ENCODE results near the gene MGST2.
A peak's percentile ranks its signal among the peaks of the same experiment; 100 is the strongest.

Gene MGST2

DNA sequence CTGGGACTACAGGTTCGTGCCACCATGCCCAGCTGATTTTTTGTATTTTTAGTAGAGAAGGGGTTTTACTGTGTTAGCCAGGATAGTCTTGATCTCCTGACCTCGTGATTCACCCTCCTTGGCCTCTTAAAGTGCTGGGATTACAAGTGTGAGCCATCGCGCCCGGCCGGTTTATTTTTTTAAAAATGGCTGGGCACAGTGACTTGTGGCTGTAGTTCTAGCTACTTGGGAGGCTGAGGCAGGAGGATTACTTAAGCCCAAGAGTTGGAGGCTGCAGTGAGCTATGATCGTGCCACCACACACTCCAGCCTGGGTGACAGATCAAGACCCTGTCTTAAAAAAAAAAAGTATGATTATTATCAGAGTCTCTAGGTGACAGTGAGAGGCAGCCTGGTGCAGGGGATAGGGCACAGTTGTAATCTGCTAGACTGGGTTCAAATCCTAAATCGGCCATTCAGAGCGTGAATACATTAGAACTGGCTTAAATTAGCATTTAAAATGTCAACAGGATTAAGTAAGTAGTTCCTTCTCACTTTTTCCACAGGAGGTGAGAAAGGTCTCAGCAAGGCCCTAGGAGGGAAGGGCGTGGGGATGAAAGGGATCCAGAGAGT is 435 bp upstream of the MGST2 start:
- H3K4me3 ChIP-seq (ENCODE audit: low read length), result peak overlapping the region; percentile 94
- no peaks in the 10 kb centered on the region for H3K36me3 ChIP-seq (ENCODE audit: control insufficient read depth, insufficient read depth, low read length)
- no peaks in the 10 kb centered on the region for H3K27me3 ChIP-seq (ENCODE audit: control insufficient read depth, insufficient read depth, low read length)
- peak overlapping the region; percentile 91 for H3K9ac ChIP-seq (ENCODE audit: low read length)
- H3K9me3 ChIP-seq (ENCODE audit: control insufficient read depth, low read length), result no peaks in the 10 kb centered on the region
- H3K4me1 ChIP-seq (ENCODE audit: control insufficient read depth, insufficient read depth, low read length), result peaks cover 51% of the 10 kb centered on the region

DNA sequence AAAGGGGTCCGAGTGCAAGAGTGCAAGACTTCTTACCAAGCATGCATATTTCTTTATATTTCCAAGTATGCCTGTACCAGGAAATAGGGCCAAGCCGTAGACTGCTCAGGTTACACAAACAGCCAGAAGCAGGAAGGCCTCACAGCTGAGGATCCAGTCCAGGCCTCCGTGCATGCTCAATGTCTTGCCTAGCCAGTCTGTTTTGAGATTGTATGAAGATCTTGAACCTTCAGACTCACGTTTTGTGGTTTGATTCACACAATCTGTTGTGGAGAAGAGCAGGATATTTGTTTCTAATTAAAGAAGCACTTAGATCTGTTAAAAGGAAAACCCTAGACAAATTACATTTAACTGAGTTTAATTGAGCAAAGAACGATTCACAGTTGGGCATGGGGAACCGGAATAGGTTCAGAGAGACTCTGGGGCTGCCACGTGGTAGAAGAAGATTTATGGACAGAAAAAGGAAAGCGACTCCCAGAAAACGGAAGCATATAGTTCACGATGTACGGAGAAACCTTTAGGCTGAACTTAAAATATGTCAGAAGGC is 1.2 kb downstream of the MGST2 start:
- H3K9ac ChIP-seq (ENCODE audit: low read length), result peak overlapping the region; percentile 91
- no peaks in the 10 kb centered on the region for H3K27me3 ChIP-seq (ENCODE audit: control insufficient read depth, insufficient read depth, low read length)
- H3K36me3 ChIP-seq (ENCODE audit: control insufficient read depth, insufficient read depth, low read length), result no peaks in the 10 kb centered on the region
- peak overlapping the region; percentile 94 for H3K4me3 ChIP-seq (ENCODE audit: low read length)
- H3K4me1 ChIP-seq (ENCODE audit: control insufficient read depth, insufficient read depth, low read length), result peaks cover 44% of the 10 kb centered on the region
- H3K9me3 ChIP-seq (ENCODE audit: control insufficient read depth, low read length), result no peaks in the 10 kb centered on the region

DNA sequence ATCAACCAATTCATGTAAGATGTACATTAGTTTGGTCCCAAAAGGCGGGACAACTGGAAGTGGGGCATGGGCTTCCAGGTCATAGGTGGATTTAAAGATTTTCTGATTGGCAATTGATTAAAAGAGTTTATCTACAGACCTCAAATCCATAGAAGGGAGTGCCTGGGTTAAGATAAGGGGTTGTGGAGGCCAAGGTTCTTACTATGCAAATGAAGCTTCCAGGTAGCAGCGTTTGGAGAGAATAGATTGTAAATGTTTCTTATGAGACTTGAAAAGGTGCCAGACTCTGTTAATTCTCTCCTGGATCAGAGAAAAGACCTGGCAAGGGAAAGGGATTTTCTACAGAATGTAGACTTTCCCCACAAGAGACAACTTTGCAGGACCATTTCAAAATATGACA is 2.4 kb downstream of the MGST2 start:
- Histone ChIP-seq H3K4me3 (ENCODE audit: low read length) (no peak overlapping the region), H3K9me3 (ENCODE audit: control insufficient read depth, low read length) (no peaks in the 10 kb centered on the region), H3K27me3 (ENCODE audit: control insufficient read depth, insufficient read depth, low read length) (no peaks in the 10 kb centered on the region), H3K9ac (ENCODE audit: low read length) (peak overlapping the region; percentile 23), H3K36me3 (ENCODE audit: control insufficient read depth, insufficient read depth, low read length) (no peaks in the 10 kb centered on the region), H3K4me1 (ENCODE audit: control insufficient read depth, insufficient read depth, low read length) (peaks cover 44% of the 10 kb centered on the region)

DNA sequence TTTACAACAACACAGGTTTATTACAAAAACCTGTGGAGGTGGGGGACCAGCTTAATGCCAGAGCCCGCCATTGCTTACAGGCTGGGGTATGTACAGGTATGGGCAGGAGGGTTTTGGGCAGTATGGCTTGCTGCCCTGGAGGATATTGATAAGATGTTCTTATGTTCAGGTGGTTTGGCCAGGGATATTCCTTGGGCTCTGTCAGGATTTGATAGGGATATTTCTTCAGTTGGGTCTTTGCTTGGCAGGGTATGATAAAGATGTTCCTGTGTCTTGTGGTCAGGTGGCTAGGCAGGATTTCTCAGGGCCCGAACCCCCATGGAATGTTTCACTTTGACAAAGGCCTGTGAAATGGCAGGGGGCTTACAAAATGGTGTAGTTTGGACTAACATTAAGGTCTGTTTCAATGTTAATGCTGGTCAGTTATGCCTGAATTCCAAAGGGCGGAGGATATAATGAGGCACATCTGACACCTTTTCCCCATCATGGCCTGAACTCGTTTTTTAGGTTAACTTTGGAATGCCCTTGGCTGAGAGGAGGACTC is 3.1 kb downstream of the MGST2 start:
- Histone ChIP-seq H3K36me3 (ENCODE audit: control insufficient read depth, insufficient read depth, low read length) (no peaks in the 10 kb centered on the region), H3K9ac (ENCODE audit: low read length) (no peak overlapping the region), H3K4me3 (ENCODE audit: low read length) (no peak overlapping the region), H3K9me3 (ENCODE audit: control insufficient read depth, low read length) (no peaks in the 10 kb centered on the region), H3K27me3 (ENCODE audit: control insufficient read depth, insufficient read depth, low read length) (no peaks in the 10 kb centered on the region), H3K4me1 (ENCODE audit: control insufficient read depth, insufficient read depth, low read length) (peaks cover 44% of the 10 kb centered on the region)

DNA sequence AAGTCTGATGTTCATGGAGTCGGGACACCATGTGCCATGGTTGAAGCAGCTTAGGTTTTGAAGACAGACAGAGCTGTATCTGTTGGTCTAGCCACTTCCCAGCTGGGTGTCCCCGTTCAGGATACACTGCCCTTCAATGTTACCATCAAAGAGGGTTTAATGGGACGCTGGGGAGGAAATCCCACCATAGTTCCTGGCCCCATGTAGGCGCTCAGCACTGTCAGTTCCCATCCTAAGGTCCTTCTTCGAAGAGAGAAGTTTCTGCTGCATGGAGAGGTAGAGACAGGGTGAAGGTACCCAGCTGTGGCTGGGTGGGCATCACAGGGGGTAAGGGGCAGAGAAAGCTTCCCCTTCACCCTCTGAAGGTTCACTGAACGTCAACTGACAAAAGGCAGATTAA is 3.7 kb downstream of the MGST2 start:
- H3K9me3 ChIP-seq (ENCODE audit: control insufficient read depth, low read length), result no peaks in the 10 kb centered on the region
- peak overlapping the region; percentile 6 for H3K4me3 ChIP-seq (ENCODE audit: low read length)
- H3K9ac ChIP-seq (ENCODE audit: low read length), result no peak overlapping the region
- H3K4me1 ChIP-seq (ENCODE audit: control insufficient read depth, insufficient read depth, low read length), result peaks cover 38% of the 10 kb centered on the region
- no peaks in the 10 kb centered on the region for H3K27me3 ChIP-seq (ENCODE audit: control insufficient read depth, insufficient read depth, low read length)
- H3K36me3 ChIP-seq (ENCODE audit: control insufficient read depth, insufficient read depth, low read length), result no peaks in the 10 kb centered on the region

DNA sequence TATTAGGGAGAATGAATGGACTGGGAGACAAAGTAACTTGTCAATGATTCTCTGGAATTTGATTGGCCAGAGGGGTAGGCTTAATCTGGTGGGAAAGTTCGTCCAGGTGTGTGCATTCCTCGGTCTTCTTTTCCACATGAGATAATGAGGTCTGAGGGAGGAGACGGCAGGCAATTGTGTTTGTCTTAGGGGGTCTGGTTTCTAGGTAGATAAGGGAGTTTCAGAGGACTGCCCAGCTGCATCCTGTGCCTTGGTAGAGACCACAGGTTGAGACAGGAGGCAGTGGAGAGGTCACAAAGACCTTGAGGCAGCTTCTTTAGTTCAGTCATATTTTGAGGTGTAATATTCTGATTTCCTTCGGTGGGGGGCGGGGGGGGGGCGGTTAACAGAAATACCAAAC is 4.3 kb downstream of the MGST2 start:
- Histone ChIP-seq H3K9ac (ENCODE audit: low read length) (no peak overlapping the region), H3K4me3 (ENCODE audit: low read length) (peak overlapping the region; percentile 6), H3K36me3 (ENCODE audit: control insufficient read depth, insufficient read depth, low read length) (no peaks in the 10 kb centered on the region), H3K9me3 (ENCODE audit: control insufficient read depth, low read length) (no peaks in the 10 kb centered on the region), H3K27me3 (ENCODE audit: control insufficient read depth, insufficient read depth, low read length) (no peaks in the 10 kb centered on the region), H3K4me1 (ENCODE audit: control insufficient read depth, insufficient read depth, low read length) (peaks cover 33% of the 10 kb centered on the region)

DNA sequence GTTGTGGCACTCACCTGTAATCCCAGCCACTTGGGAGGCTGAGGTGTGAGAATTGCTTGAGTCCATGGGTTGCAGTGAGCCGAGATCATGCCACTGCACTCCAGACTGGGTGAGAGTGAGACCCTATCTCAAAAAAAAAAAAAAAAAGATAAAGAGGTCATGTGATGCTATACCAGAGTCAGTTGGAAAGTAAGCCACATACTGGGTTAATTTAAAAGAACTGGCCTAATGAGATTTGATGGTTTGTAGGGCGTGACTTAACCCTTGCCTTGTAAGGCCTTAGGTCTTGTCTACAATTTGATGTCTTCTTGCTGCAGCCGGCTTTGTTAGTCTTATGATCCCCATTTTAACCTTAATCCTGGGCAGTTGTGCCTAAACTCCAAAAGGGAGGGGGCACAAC is 5.2 kb downstream of the MGST2 start:
- Histone ChIP-seq H3K4me3 (ENCODE audit: low read length) (no peak overlapping the region), H3K9ac (ENCODE audit: low read length) (peak overlapping the region; percentile 4), H3K4me1 (ENCODE audit: control insufficient read depth, insufficient read depth, low read length) (peaks cover 30% of the 10 kb centered on the region), H3K27me3 (ENCODE audit: control insufficient read depth, insufficient read depth, low read length) (no peaks in the 10 kb centered on the region), H3K9me3 (ENCODE audit: control insufficient read depth, low read length) (no peaks in the 10 kb centered on the region), H3K36me3 (ENCODE audit: control insufficient read depth, insufficient read depth, low read length) (no peaks in the 10 kb centered on the region)

DNA sequence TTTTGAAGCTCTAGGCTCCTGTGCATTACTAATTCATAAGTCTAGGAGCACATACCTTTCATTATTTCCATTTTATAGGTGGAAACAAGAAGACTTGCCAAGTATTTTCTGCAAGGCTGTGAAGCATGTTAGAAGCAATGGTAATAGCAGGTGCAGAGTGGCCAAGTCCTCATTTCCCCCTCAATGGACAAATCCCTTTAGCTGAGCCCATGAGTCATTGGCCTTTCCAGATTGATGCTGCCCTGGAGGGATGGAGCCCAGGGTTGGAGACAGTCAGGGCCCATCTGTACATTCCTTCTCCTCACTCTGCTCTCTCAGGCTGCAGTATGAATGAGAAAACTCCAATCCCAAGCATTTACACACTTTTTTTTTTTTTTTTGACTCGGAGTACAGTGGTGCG is 6.6 kb downstream of the MGST2 start:
- Histone ChIP-seq H3K4me3 (ENCODE audit: low read length) (no peak overlapping the region), H3K9me3 (ENCODE audit: control insufficient read depth, low read length) (no peaks in the 10 kb centered on the region), H3K36me3 (ENCODE audit: control insufficient read depth, insufficient read depth, low read length) (no peaks in the 10 kb centered on the region), H3K4me1 (ENCODE audit: control insufficient read depth, insufficient read depth, low read length) (peaks cover 36% of the 10 kb centered on the region), H3K9ac (ENCODE audit: low read length) (no peak overlapping the region), H3K27me3 (ENCODE audit: control insufficient read depth, insufficient read depth, low read length) (no peaks in the 10 kb centered on the region)

DNA sequence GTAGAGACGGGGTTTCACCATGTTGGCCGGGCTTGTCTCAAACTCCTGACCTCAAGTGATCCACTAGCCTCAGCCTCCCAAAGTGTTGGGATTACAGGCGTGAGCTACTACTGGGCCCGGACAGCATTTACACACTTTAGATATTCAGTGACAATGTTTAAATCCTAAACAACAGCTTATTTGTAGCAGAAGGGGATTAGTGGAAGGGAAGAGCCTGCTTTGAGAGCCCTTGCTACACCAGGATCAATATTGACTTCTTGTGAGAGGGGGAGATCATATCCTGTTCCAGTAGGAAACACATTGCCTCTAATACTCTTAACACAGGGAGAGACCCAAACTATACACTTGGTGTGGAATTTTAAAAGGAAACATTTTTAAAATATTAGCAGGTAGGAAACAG is 7.1 kb downstream of the MGST2 start:
- H3K9ac ChIP-seq (ENCODE audit: low read length), result no peak overlapping the region
- no peaks in the 10 kb centered on the region for H3K27me3 ChIP-seq (ENCODE audit: control insufficient read depth, insufficient read depth, low read length)
- no peaks in the 10 kb centered on the region for H3K36me3 ChIP-seq (ENCODE audit: control insufficient read depth, insufficient read depth, low read length)
- peaks cover 36% of the 10 kb centered on the region for H3K4me1 ChIP-seq (ENCODE audit: control insufficient read depth, insufficient read depth, low read length)
- H3K4me3 ChIP-seq (ENCODE audit: low read length), result no peak overlapping the region
- H3K9me3 ChIP-seq (ENCODE audit: control insufficient read depth, low read length), result no peaks in the 10 kb centered on the region

DNA sequence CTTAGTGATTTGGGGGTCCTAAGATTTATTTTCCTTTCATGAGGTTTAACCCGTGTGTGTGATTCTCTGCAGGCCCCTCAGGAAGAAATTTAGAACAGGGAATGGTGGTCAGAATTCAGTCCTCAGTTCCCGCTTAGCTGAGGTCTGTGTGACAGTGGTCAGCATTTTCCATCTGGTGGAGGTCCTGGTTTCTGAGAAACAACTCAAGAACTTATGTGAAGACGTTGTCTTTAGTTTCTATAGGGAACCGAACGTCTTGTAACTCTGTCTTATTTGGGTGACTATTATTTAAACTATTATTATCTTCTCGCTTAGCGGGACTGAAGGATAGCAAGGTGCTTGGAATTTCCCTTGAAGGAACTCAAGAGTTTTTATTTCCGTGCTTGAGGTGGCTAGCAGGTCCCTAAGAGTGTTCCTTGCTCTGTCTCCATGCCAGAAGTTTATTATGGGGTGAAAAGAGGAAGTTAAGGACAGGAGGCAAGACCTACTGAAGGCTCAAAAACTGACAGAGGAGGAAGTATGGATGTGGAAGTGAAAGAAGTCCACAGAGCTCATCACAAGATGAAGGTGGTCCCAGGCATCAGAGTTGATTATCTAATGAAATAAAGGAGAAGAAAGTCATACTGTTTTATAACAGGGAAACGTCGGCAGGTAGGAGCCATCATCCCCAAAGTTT is 9.4 kb downstream of the MGST2 start:
- Histone ChIP-seq H3K36me3 (ENCODE audit: control insufficient read depth, insufficient read depth, low read length) (peaks cover 8% of the 10 kb centered on the region), H3K4me3 (ENCODE audit: low read length) (no peak overlapping the region), H3K9ac (ENCODE audit: low read length) (peak overlapping the region; percentile 12), H3K4me1 (ENCODE audit: control insufficient read depth, insufficient read depth, low read length) (peaks cover 17% of the 10 kb centered on the region), H3K27me3 (ENCODE audit: control insufficient read depth, insufficient read depth, low read length) (no peaks in the 10 kb centered on the region), H3K9me3 (ENCODE audit: control insufficient read depth, low read length) (no peaks in the 10 kb centered on the region)

DNA sequence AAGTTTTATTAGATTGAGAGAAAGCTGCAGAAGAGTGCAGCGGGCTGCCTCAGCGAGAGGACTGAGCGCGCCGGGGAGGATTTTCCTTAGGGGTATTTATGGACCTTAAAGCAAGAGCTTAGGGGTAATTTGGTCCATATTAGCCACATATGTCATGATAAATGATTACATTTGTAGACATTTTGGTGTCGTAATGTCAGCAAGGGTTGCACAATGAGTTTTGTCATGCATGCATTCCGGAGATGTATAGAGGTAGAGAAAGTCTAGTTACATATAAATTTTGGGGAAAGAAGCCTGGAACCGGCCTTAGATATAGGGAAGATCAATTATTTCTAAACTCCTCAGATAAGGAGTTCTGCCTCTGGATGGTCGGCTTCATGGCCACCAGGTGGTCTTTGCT is 10.0 kb downstream of the MGST2 start:
- Histone ChIP-seq H3K9me3 (ENCODE audit: control insufficient read depth, low read length) (no peaks in the 10 kb centered on the region), H3K27me3 (ENCODE audit: control insufficient read depth, insufficient read depth, low read length) (no peaks in the 10 kb centered on the region), H3K4me3 (ENCODE audit: low read length) (no peak overlapping the region), H3K4me1 (ENCODE audit: control insufficient read depth, insufficient read depth, low read length) (peaks cover 11% of the 10 kb centered on the region), H3K36me3 (ENCODE audit: control insufficient read depth, insufficient read depth, low read length) (peaks cover 8% of the 10 kb centered on the region), H3K9ac (ENCODE audit: low read length) (no peak overlapping the region)

DNA sequence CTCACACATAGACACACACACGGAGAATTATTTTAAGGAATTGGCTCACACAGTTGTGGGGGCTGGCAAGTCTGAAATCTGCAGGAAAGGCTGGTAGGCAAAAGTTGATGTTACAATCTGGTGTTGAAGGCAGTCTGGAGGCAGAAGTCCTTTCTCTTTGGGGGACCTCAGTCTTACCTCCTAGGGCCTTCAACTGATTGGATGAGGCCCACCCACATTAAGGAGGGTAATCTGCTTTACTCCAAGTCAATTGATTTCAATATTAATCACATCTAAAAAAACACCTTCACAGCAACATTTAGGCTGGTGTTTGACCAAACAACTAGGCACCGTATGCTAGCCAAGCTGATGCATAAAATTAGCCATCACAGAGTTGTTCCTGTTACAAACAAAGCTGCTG is 10.7 kb downstream of the MGST2 start:
- no peak overlapping the region for H3K9ac ChIP-seq (ENCODE audit: low read length)
- H3K36me3 ChIP-seq (ENCODE audit: control insufficient read depth, insufficient read depth, low read length), result peaks cover 8% of the 10 kb centered on the region
- H3K4me3 ChIP-seq (ENCODE audit: low read length), result no peak overlapping the region
- peaks cover 10% of the 10 kb centered on the region for H3K4me1 ChIP-seq (ENCODE audit: control insufficient read depth, insufficient read depth, low read length)
- no peaks in the 10 kb centered on the region for H3K27me3 ChIP-seq (ENCODE audit: control insufficient read depth, insufficient read depth, low read length)
- no peaks in the 10 kb centered on the region for H3K9me3 ChIP-seq (ENCODE audit: control insufficient read depth, low read length)

Data from mucosa of stomach (tissue), 1 donor.